Osteocyte (in vitro differentiated cells): Measurements from ENCODE around the gene CEP43. TPM values are rescaled to one million over a fixed set of nuclear protein-coding genes. Genes with fewer than 3 reads are reported as not detected.

Source experiments
- DNase-seq: peaks from one replicate; pipeline ENCODE4 v3.0.0; 2021; ENCODE audit warnings: mixed read lengths; ENCODE audit not compliant: unreplicated experiment; ENCODE audit errors: extremely low spot score
- H3K27ac Mint-ChIP-seq: one replicate; pipeline ENCODE4 v1.8.0; 2021; ENCODE audit warnings: mild to moderate bottlenecking, mixed read lengths; ENCODE audit not compliant: unreplicated experiment
- H3K27me3 Mint-ChIP-seq: one replicate; pipeline ENCODE4 v1.8.0; 2021; ENCODE audit warnings: mixed read lengths; ENCODE audit not compliant: unreplicated experiment
- H3K36me3 Mint-ChIP-seq: one replicate; pipeline ENCODE4 v1.8.0; 2021; ENCODE audit warnings: mixed read lengths; ENCODE audit not compliant: unreplicated experiment
- H3K4me1 Mint-ChIP-seq: one replicate; pipeline ENCODE4 v1.8.0; 2021; ENCODE audit warnings: mixed read lengths; ENCODE audit not compliant: unreplicated experiment
- H3K4me3 Mint-ChIP-seq: one replicate; pipeline ENCODE4 v1.8.0; 2021; ENCODE audit warnings: mild to moderate bottlenecking, moderate library complexity, mixed read lengths; ENCODE audit not compliant: unreplicated experiment
- H3K9me3 Mint-ChIP-seq: one replicate; pipeline ENCODE4 v1.8.0; 2021; ENCODE audit warnings: mixed read lengths; ENCODE audit not compliant: unreplicated experiment
- CTCF ChIP-seq: fragments of 200-600 bp; sonication (generic); IDR thresholded peaks from 2 replicates; pipeline ENCODE4 v1.5.0; 2021; ENCODE audit warnings: antibody characterized with exemption, mild to moderate bottlenecking, moderate library complexity
- total RNA-seq: library from RNA; stranded (reverse); gene quantifications from 2 replicates; pipeline ENCODE4 v1.2.1, GENCODE V29; 2021

Gene CEP43
- total RNA-seq, 1 donor from 2014 or later = 16.0 TPM

- no peak for DNase-seq
- Mint-ChIP-seq H3K4me1 (peaks cover 19% of the 10 kb centered on the region), H3K9me3 (no peaks in the 10 kb centered on the region), H3K27ac (no peak overlapping the region), H3K36me3 (no peaks in the 10 kb centered on the region), H3K27me3 (no peaks in the 10 kb centered on the region), H3K4me3 (peak overlapping the region; percentile 78)
- TF ChIP-seq CTCF = no peak
These were observed 41.5 kb upstream of the CEP43 start for GRCh38 chr6:166957805-166958076.

- Mint-ChIP-seq H3K36me3 (no peaks in the 10 kb centered on the region), H3K27me3 (no peaks in the 10 kb centered on the region), H3K4me1 (peaks cover 19% of the 10 kb centered on the region), H3K27ac (no peak overlapping the region), H3K9me3 (no peaks in the 10 kb centered on the region), H3K4me3 (no peak overlapping the region)
- no peak for TF ChIP-seq CTCF
- no peak for DNase-seq
These were observed 40.0 kb upstream of the CEP43 start for GRCh38 chr6:166958926-166959861.

GRCh38 chr6:166959911-166960608, 39.1 kb upstream of the CEP43 start:
- TF ChIP-seq CTCF = no peak
- H3K4me3 Mint-ChIP-seq = no peak overlapping the region
- H3K27ac Mint-ChIP-seq = no peak overlapping the region
- H3K36me3 Mint-ChIP-seq = no peaks in the 10 kb centered on the region
- peaks cover 19% of the 10 kb centered on the region for H3K4me1 Mint-ChIP-seq
- no peak for DNase-seq
- H3K27me3 Mint-ChIP-seq = no peaks in the 10 kb centered on the region
- H3K9me3 Mint-ChIP-seq = no peaks in the 10 kb centered on the region

GRCh38 chr6:166960609-166960978, 38.6 kb upstream of the CEP43 start:
- Mint-ChIP-seq H3K27me3 (no peaks in the 10 kb centered on the region), H3K9me3 (no peaks in the 10 kb centered on the region), H3K4me3 (no peak overlapping the region), H3K36me3 (no peaks in the 10 kb centered on the region), H3K4me1 (peaks cover 16% of the 10 kb centered on the region), H3K27ac (no peak overlapping the region)
- DNase-seq = no peak
- no peak for TF ChIP-seq CTCF

GRCh38 chr6:166966268-166966667, 32.9 kb upstream of the CEP43 start:
- no peak for DNase-seq
- Mint-ChIP-seq H3K36me3 (no peaks in the 10 kb centered on the region), H3K4me1 (no peaks in the 10 kb centered on the region), H3K27ac (no peak overlapping the region), H3K4me3 (no peak overlapping the region), H3K9me3 (peaks cover 14% of the 10 kb centered on the region), H3K27me3 (no peaks in the 10 kb centered on the region)
- TF ChIP-seq CTCF = no peak
